NCI-H2227 (cell line): ENCODE data around the gene EXOC3.

Experiments
- DNase-seq: peaks from one replicate; lab custom pipeline; 2025; ENCODE audit not compliant: unreplicated experiment; lab: John Stamatoyannopoulos, UW

EXOC3 gene

GRCh38 chr5:437281-437771 is 5.7 kb upstream of the EXOC3 start:
- no peak for DNase-seq

- no peak for DNase-seq
Measured at GRCh38 chr5:438481-438981, 4.4 kb upstream of the EXOC3 start.

- DNase-seq = no peak
Measured at GRCh38 chr5:439181-439580, 3.8 kb upstream of the EXOC3 start.

GRCh38 chr5:439636-440035 is 3.3 kb upstream of the EXOC3 start:
- no peak for DNase-seq

- no peak for DNase-seq
Measured at GRCh38 chr5:440401-441201, 2.4 kb upstream of the EXOC3 start.

- DNase-seq = no peak
Measured at GRCh38 chr5:441996-442334, 1.0 kb upstream of the EXOC3 start.

- DNase-seq = peak; percentile 60
Measured at GRCh38 chr5:443239-444151, 519 bp downstream of the EXOC3 start.

GRCh38 chr5:444226-444625 is 1.2 kb downstream of the EXOC3 start:
- no peak for DNase-seq

- DNase-seq = no peak
Measured at GRCh38 chr5:445591-445990, 2.6 kb downstream of the EXOC3 start.

- DNase-seq = no peak
Measured at GRCh38 chr5:446066-446882, 3.3 kb downstream of the EXOC3 start.

GRCh38 chr5:446883-447263 is 3.9 kb downstream of the EXOC3 start:
- DNase-seq = peak; percentile 50

- DNase-seq = no peak
Measured at GRCh38 chr5:447501-447900, 4.5 kb downstream of the EXOC3 start.

GRCh38 chr5:448061-448765 is 5.2 kb downstream of the EXOC3 start:
- no peak for DNase-seq

- DNase-seq = no peak
Measured at GRCh38 chr5:448766-449090, 5.8 kb downstream of the EXOC3 start.

- no peak for DNase-seq
Measured at GRCh38 chr5:449151-449550, 6.2 kb downstream of the EXOC3 start.

GRCh38 chr5:451587-452458 is 8.8 kb downstream of the EXOC3 start:
- peak; percentile 28 for DNase-seq

- DNase-seq = no peak
Measured at GRCh38 chr5:452978-453710, 10.2 kb downstream of the EXOC3 start.

GRCh38 chr5:453725-454481 is 10.9 kb downstream of the EXOC3 start:
- no peak for DNase-seq
